Testis (tissue), 3 donors: Measurements from ENCODE around the gene CUL4A. TPM values are rescaled to one million over a fixed set of nuclear protein-coding genes. Genes with fewer than 3 reads are reported as not detected.

Experiments used
- DNase-seq: peaks from one replicate; pipeline ENCODE4 v3.0.0-alpha.2; 2019
- H3K27ac ChIP-seq, 2 donors: fragments of 200-600 bp; sonication (generic); one replicate each; pipeline ENCODE4 v1.5.1; 2019
- H3K27me3 ChIP-seq: fragments of 200-600 bp; sonication (generic); one replicate; pipeline ENCODE4 v1.5.1; 2019
- H3K36me3 ChIP-seq: fragments of 200-600 bp; sonication (generic); one replicate; pipeline ENCODE4 v1.5.1; 2017; ENCODE audit warnings: low read depth; ENCODE audit errors: missing control alignments
- H3K4me1 ChIP-seq: fragments of 200-600 bp; sonication (generic); one replicate; pipeline ENCODE4 v1.5.1; 2019
- H3K4me3 ChIP-seq, 2 donors: fragments of 200-600 bp; sonication (generic); one replicate each; pipeline ENCODE4 v1.5.1; 2017 to 2019
- H3K9me3 ChIP-seq: fragments of 200-600 bp; sonication (generic); one replicate; pipeline ENCODE4 v1.5.1; 2017
- CTCF ChIP-seq, 3 experiments: fragments of 450-650 bp in 2 of 3; fragments of 200-600 bp in 1 of 3; sonication (generic) in 1 of 3; IDR thresholded peaks; one replicate each; pipeline ENCODE4 v1.5.1; 2016 to 2019; ENCODE audit warnings: antibody characterized with exemption in 3 of 3, mild to moderate bottlenecking in 2 of 3, moderate library complexity in 1 of 3
- POLR2A ChIP-seq: fragments of 450-650 bp; IDR thresholded peaks from one replicate; pipeline ENCODE4 v1.6.1; 2017; ENCODE audit warnings: antibody characterized with exemption, mild to moderate bottlenecking, moderate library complexity
- WGBS, 2 donors: methylation state at CpG; one replicate each; pipeline ENCODE4 v1.1.5; 2018; 5-methylcytosine and 5-hydroxymethylcytosine counted together
- intact Hi-C: fragments of 100-400 bp; cut with DNase I; formaldehyde crosslinking; loops from one replicate; pipeline ENCODE4 v1.15.1; 2023; ENCODE audit warnings: low total_unique reads
- polyA plus RNA-seq: library from polyadenylated mRNA; stranded (reverse); fragments of 350-450 nt; fragmentation: Illumina TruSeq; extraction: RNeasy Lipid Tissue Mini Kit (QIAGEN cat#74804); gene quantifications from one replicate; pipeline ENCODE4 v1.2.3, GENCODE V29; 2014; ENCODE audit warnings: low read depth, low replicate concordance; ENCODE audit not compliant: insufficient read depth
- total RNA-seq, 2 donors: library from RNA; depleted of rRNA; stranded (reverse); fragments of >200 nt; gene quantifications; one replicate each; pipeline ENCODE4 v1.2.3, GENCODE V29; 2016

CUL4A gene
- total and polyA plus RNA-seq, 3 donors from 2014 or later, result 103 to 168 (median 152) TPM

- intact Hi-C loops, result no loop called here
- 89 to 98% methylated on average over 5 of the region's 5 CpGs for WGBS, 2 donors
- H3K36me3 ChIP-seq, result no peaks in the 10 kb centered on the region
Measured at GRCh38 chr13:113229161-113229560, 19.7 kb downstream of the CUL4A start.

DNA sequence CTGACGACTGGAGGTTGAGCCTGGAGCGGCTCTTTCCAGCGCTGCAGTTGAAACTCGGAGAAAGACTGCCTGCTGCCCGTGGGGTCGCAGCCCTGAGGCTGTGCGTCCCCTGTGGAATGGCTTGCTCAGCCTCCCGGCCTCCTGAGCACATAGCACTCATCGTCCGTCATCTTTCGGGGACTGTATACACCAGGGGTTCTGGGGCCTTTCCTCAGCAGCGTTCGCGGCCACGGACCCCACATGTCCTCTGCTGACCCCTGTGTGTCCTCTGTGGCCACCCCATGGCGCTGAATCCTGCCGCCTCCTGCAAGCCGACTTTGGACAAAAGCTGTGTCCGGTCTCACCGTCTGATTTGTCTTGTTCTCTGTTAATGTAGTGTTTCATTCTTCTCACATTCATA lies 20.4 kb downstream of the CUL4A start:
- Histone ChIP-seq H3K36me3 (no peaks in the 10 kb centered on the region), H3K4me3 (no peak overlapping the region), H3K27ac (no peak overlapping the region), H3K4me1 (no peaks in the 10 kb centered on the region), H3K9me3 (no peaks in the 10 kb centered on the region), H3K27me3 (no peaks in the 10 kb centered on the region)
- TF ChIP-seq POLR2A (no peak), CTCF (IDR thresholded peaks at IDR 0.05) (no peak)
- 90 to 91% methylated on average over 19 to 20 of the region's 20 CpGs for WGBS, 2 donors
- DNase-seq, result no peak
- intact Hi-C loops, result no loop called here

More at GRCh38 chr13:113229161-113229560, 19.7 kb downstream of the CUL4A start:
- H3K4me1 ChIP-seq, result no peaks in the 10 kb centered on the region
- no peak overlapping the region for H3K4me3 ChIP-seq
- no peaks in the 10 kb centered on the region for H3K9me3 ChIP-seq
- no peak for TF ChIP-seq POLR2A
- TF ChIP-seq CTCF (IDR thresholded peaks at IDR 0.05), result no peak
- no peak for DNase-seq
- H3K27me3 ChIP-seq, result no peaks in the 10 kb centered on the region
- H3K27ac ChIP-seq, result no peak overlapping the region

DNA sequence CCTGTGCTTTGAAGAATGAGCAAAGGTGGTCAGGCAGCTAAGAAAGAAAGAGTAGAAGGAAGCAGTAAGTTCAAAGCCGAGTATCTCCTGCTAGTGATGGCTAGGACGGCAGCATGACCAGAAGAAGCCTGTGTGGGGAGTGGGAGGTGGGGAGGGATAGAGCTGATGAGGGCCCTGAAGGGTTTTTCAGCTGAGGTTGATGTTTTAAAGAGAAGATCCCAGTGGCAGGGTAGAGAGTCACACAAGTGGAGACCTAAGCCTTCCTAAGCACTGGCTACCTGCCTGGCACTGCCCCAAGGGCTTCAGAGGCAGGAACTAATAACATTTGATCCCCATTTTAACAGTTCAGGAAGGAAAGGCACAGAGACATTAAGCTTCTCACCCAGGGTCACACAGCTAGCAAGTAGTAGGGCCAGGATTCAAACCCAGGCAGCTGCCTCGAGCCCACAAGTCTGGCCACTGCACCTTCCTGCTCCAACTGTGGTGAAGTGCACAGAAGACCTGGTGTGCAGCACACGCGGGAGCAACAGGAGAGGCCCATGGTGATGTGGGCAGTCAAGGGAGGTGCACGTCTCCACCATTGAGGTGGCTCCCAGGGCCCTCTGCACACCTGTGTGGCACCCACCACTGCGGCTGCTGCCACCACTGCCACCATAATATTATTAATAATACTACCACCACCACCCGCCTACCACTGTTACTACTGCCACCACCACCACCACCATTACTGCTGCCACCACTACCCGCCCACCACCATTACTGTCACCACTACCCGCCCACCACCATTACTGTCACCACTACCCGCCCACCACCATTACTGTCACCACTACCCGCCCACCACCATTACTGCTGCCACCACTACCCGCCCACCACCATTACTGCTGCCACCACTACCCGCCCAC lies 22.1 kb downstream of the CUL4A start:
- DNase-seq, result no peak
- no peaks in the 10 kb centered on the region for H3K4me1 ChIP-seq
- no peaks in the 10 kb centered on the region for H3K27me3 ChIP-seq
- intact Hi-C loops, result no loop called here
- no peaks in the 10 kb centered on the region for H3K36me3 ChIP-seq
- WGBS, 2 donors, result 75 to 78% methylated on average over 11 to 14 of the region's 14 CpGs
- no peak overlapping the region for H3K27ac ChIP-seq
- no peaks in the 10 kb centered on the region for H3K9me3 ChIP-seq
- TF ChIP-seq CTCF (IDR thresholded peaks at IDR 0.05) (no peak), POLR2A (no peak)
- no peak overlapping the region for H3K4me3 ChIP-seq

- no peaks in the 10 kb centered on the region for H3K27me3 ChIP-seq
- peaks cover 4% of the 10 kb centered on the region for H3K4me1 ChIP-seq
- no peak for TF ChIP-seq CTCF (IDR thresholded peaks at IDR 0.05)
- no peak for TF ChIP-seq POLR2A
- no peak overlapping the region for H3K27ac ChIP-seq
- DNase-seq, result no peak
- H3K36me3 ChIP-seq, result no peaks in the 10 kb centered on the region
- no peaks in the 10 kb centered on the region for H3K9me3 ChIP-seq
- WGBS, 2 donors, result 82 to 87% methylated on average over 18 of the region's 18 CpGs
- intact Hi-C loops, result no loop called here
- no peak overlapping the region for H3K4me3 ChIP-seq
Measured at GRCh38 chr13:113232208-113233003, 23.0 kb downstream of the CUL4A start.
